Measurements from ENCODE around the gene WASHC1.
"Not testable (repeated sequence)": the region's sequence is repeated elsewhere in the genome, so short reads cannot be mapped to it uniquely, and the experiment has no call there.

WASHC1 gene

GRCh38 chr9:14129-14809, 15.0 kb downstream of the WASHC1 start:
- DNase-seq (ENCODE audit: low read depth): not testable (repeated sequence)

GRCh38 chr9:11206-11605, 18.1 kb downstream of the WASHC1 start:
- not testable (repeated sequence) for DNase-seq (ENCODE audit: low read depth)

- not testable (repeated sequence) for DNase-seq (ENCODE audit: low read depth)
Measured at GRCh38 chr9:10653-11053, 18.6 kb downstream of the WASHC1 start.

GRCh38 chr9:10207-10606, 19.0 kb downstream of the WASHC1 start:
- not testable (repeated sequence) for DNase-seq (ENCODE audit: low read depth)

Measured in HS-27A (cell line).